Neural cell (in vitro differentiated cells): ENCODE data around the gene IQCB1. TPM values are rescaled to one million over a fixed set of nuclear protein-coding genes. Genes with fewer than 3 reads are reported as not detected.
"Not testable (repeated sequence)": the region's sequence is repeated elsewhere in the genome, so short reads cannot be mapped to it uniquely, and the experiment has no call there.

Source experiments
- H2AFZ ChIP-seq: fragments of 200-600, 300-800 bp; sonication (generic), shearing (Covaris generic); 2 replicates; pipeline ENCODE4 v1.6.0; 2014; ENCODE audit warnings: low read depth, mild to moderate bottlenecking, antibody characterized with exemption, low read length, moderate library complexity
- H3F3A ChIP-seq: fragments of 200-600 bp; shearing (Covaris generic); 2 replicates; pipeline ENCODE4 v1.6.1; 2016; ENCODE audit warnings: mild to moderate bottlenecking, moderate library complexity, mixed read lengths, antibody characterized with exemption, low read length; ENCODE audit not compliant: insufficient read depth, poor library complexity, severe bottlenecking
- H3K27ac ChIP-seq: fragments of 200-600, 300-800 bp; sonication (generic), shearing (Covaris generic); 2 replicates; pipeline ENCODE4 v1.5.1; 2014; ENCODE audit warnings: mild to moderate bottlenecking, low read length, moderate library complexity
- H3K27me3 ChIP-seq: fragments of 300-800, 200-600 bp; sonication (generic), shearing (Covaris generic); 2 replicates; pipeline ENCODE4 v1.6.0; 2014; ENCODE audit warnings: mild to moderate bottlenecking, low read depth, low read length, moderate library complexity; ENCODE audit not compliant: insufficient read depth
- H3K36me3 ChIP-seq: fragments of 300-800, 200-600 bp; sonication (generic), shearing (Covaris generic); 2 replicates; pipeline ENCODE4 v1.5.1; 2014; ENCODE audit warnings: mild to moderate bottlenecking, antibody characterized with exemption, low read length, moderate library complexity; ENCODE audit not compliant: insufficient read depth
- H3K4me2 ChIP-seq: fragments of 300-800, 200-600 bp; sonication (generic), shearing (Covaris generic); 2 replicates; pipeline ENCODE4 v1.6.0; 2014; ENCODE audit warnings: mild to moderate bottlenecking, low read length
- H3K4me3 ChIP-seq: fragments of 300-800, 200-600 bp; sonication (generic), shearing (Covaris generic); 2 replicates; pipeline ENCODE4 v1.5.1; 2014; ENCODE audit warnings: mild to moderate bottlenecking, low read length, moderate library complexity
- H3K79me2 ChIP-seq: fragments of 200-600 bp; shearing (Covaris generic); replicated peaks from 2 replicates; pipeline ENCODE4 v1.6.0; 2014; ENCODE audit warnings: mild to moderate bottlenecking, low read length, moderate library complexity; ENCODE audit not compliant: insufficient read depth
- H3K9ac ChIP-seq: fragments of 300-800, 200-600 bp; sonication (generic), shearing (Covaris generic); 2 replicates; pipeline ENCODE4 v1.6.1; 2016; ENCODE audit warnings: mild to moderate bottlenecking, low read length, mixed read lengths
- H3K9me2 ChIP-seq: fragments of 200-600 bp; shearing (Covaris generic); 2 replicates; pipeline ENCODE4 v1.6.1; 2016; ENCODE audit warnings: mild to moderate bottlenecking, low read length, mixed read lengths; ENCODE audit not compliant: insufficient read depth
- H3K9me3 ChIP-seq: fragments of 200-600, 300-800 bp; sonication (generic), shearing (Covaris generic); 2 replicates; pipeline ENCODE4 v1.6.1; 2016; ENCODE audit warnings: mild to moderate bottlenecking, mixed run types, low read length, moderate library complexity, mixed read lengths
- H4K20me1 ChIP-seq: fragments of 200-600 bp; shearing (Covaris generic); 2 replicates; pipeline ENCODE4 v1.6.1; 2016; ENCODE audit warnings: mild to moderate bottlenecking, mixed run types; ENCODE audit not compliant: insufficient read depth
- EP300 ChIP-seq: fragments of 450-650 bp; conservative IDR thresholded peaks from 2 replicates; pipeline ENCODE4 v1.6.1; 2014; ENCODE audit warnings: antibody characterized with exemption, mild to moderate bottlenecking, moderate library complexity; ENCODE audit not compliant: poor library complexity, severe bottlenecking
- EZH2 ChIP-seq: fragments of 200-600, 300-800 bp; shearing (Covaris generic), sonication (generic); IDR thresholded peaks from 2 replicates; pipeline ENCODE4 v1.6.1; 2014; ENCODE audit warnings: antibody characterized with exemption, low read length, borderline replicate concordance, mild to moderate bottlenecking; ENCODE audit not compliant: insufficient read depth, poor library complexity, severe bottlenecking
- MXI1 ChIP-seq: fragments of 450-650 bp; conservative IDR thresholded peaks from 2 replicates; pipeline ENCODE4 v1.6.1; 2014; ENCODE audit warnings: antibody characterized with exemption, mild to moderate bottlenecking; ENCODE audit not compliant: poor library complexity, severe bottlenecking
- POLR2AphosphoS5 ChIP-seq: IDR thresholded peaks from 2 replicates; pipeline ENCODE4 v1.6.1; 2012
- RAD21 ChIP-seq: fragments of 450-650 bp; conservative IDR thresholded peaks from 2 replicates; pipeline ENCODE4 v1.6.1; 2014; ENCODE audit warnings: antibody characterized with exemption, mild to moderate bottlenecking, moderate library complexity
- REST ChIP-seq: IDR thresholded peaks from 2 replicates; pipeline ENCODE4 v1.6.1; 2012; ENCODE audit warnings: borderline replicate concordance
- SMC3 ChIP-seq: fragments of 450-650 bp; conservative IDR thresholded peaks from 2 replicates; pipeline ENCODE4 v1.6.1; 2014; ENCODE audit warnings: antibody characterized with exemption, mild to moderate bottlenecking, moderate library complexity; ENCODE audit not compliant: poor library complexity
- TAF1 ChIP-seq: IDR thresholded peaks from 2 replicates; pipeline ENCODE4 v1.6.1; 2012; ENCODE audit warnings: low read depth
- polyA plus RNA-seq: library from polyadenylated mRNA; depleted of rRNA; stranded (reverse); fragments of >200 nt; gene quantifications from 2 replicates; pipeline ENCODE4 v1.2.3, GENCODE V29; 2014

Gene IQCB1
- polyA plus RNA-seq, 1 donor from 2014 or later = 50.2 TPM

- no peaks in the 10 kb centered on the region for H3K9me2 ChIP-seq
- no peaks in the 10 kb centered on the region for H3K27me3 ChIP-seq
- no peaks in the 10 kb centered on the region for H3K79me2 ChIP-seq
- no peak overlapping the region for H3K4me3 ChIP-seq
- H3K36me3 ChIP-seq = no peaks in the 10 kb centered on the region
- no peaks in the 10 kb centered on the region for H3F3A ChIP-seq
- no peaks in the 10 kb centered on the region for H4K20me1 ChIP-seq
- TF ChIP-seq POLR2AphosphoS5 = no peak
- TF ChIP-seq MXI1 = no peak
- no peak for TF ChIP-seq RAD21
- TF ChIP-seq SMC3 = no peak
- TF ChIP-seq EZH2 = no peak
- TF ChIP-seq EP300 = no peak
- no peak for TF ChIP-seq REST
- no peaks in the 10 kb centered on the region for H3K9me3 ChIP-seq
- no peak overlapping the region for H2AFZ ChIP-seq
- H3K9ac ChIP-seq = no peak overlapping the region
- no peak overlapping the region for H3K4me2 ChIP-seq
- no peak overlapping the region for H3K27ac ChIP-seq
Measured at GRCh38 chr3:121793078-121793477, 41.8 kb downstream of the IQCB1 start.

- Histone ChIP-seq H3K9ac (no peak overlapping the region), H3K36me3 (peaks cover 2% of the 10 kb centered on the region), H3K27me3 (no peaks in the 10 kb centered on the region), H3K9me3 (no peaks in the 10 kb centered on the region), H3K9me2 (no peaks in the 10 kb centered on the region), H3K27ac (no peak overlapping the region), H3K4me2 (no peak overlapping the region), H3F3A (no peaks in the 10 kb centered on the region), H2AFZ (no peak overlapping the region), H4K20me1 (no peaks in the 10 kb centered on the region), H3K4me3 (no peak overlapping the region), H3K79me2 (no peaks in the 10 kb centered on the region)
- no peak for TF ChIP-seq RAD21
- no peak for TF ChIP-seq SMC3
- no peak for TF ChIP-seq TAF1
- TF ChIP-seq EZH2 = no peak
Measured at GRCh38 chr3:121786485-121786884, 48.4 kb downstream of the IQCB1 start.

GRCh38 chr3:121782784-121783183, 52.1 kb downstream of the IQCB1 start:
- H3K9me3 ChIP-seq, H3K9me2 ChIP-seq, H3K4me2 ChIP-seq, H3K4me3 ChIP-seq, H3F3A ChIP-seq, H3K79me2 ChIP-seq, H3K27me3 ChIP-seq, H3K27ac ChIP-seq, H2AFZ ChIP-seq, H4K20me1 ChIP-seq, H3K36me3 ChIP-seq, H3K9ac ChIP-seq: not testable (repeated sequence)

GRCh38 chr3:121781611-121782010, 53.2 kb downstream of the IQCB1 start:
- H3K4me2 ChIP-seq = no peak overlapping the region
- H3K36me3 ChIP-seq = peaks cover 6% of the 10 kb centered on the region
- H3K79me2 ChIP-seq = no peaks in the 10 kb centered on the region
- no peak overlapping the region for H3K9ac ChIP-seq
- no peak overlapping the region for H3K27ac ChIP-seq
- H3K27me3 ChIP-seq = no peaks in the 10 kb centered on the region
- no peak overlapping the region for H2AFZ ChIP-seq
- no peaks in the 10 kb centered on the region for H3K9me3 ChIP-seq
- H3F3A ChIP-seq = no peaks in the 10 kb centered on the region
- no peak overlapping the region for H3K4me3 ChIP-seq
- no peak for TF ChIP-seq SMC3
- TF ChIP-seq MXI1 = no peak
- TF ChIP-seq POLR2AphosphoS5 = no peak
- TF ChIP-seq EP300 = no peak
- TF ChIP-seq TAF1 = no peak
- no peaks in the 10 kb centered on the region for H4K20me1 ChIP-seq
- H3K9me2 ChIP-seq = no peaks in the 10 kb centered on the region

- H3K27ac ChIP-seq, H3K79me2 ChIP-seq, H3K9me3 ChIP-seq, H3K9me2 ChIP-seq, H4K20me1 ChIP-seq, H3K4me3 ChIP-seq, H3K4me2 ChIP-seq, H3K9ac ChIP-seq, H3F3A ChIP-seq, H3K27me3 ChIP-seq, H3K36me3 ChIP-seq, H2AFZ ChIP-seq: not testable (repeated sequence)
Measured at GRCh38 chr3:121775095-121775494, 59.8 kb downstream of the IQCB1 start.
